Fibroblast of skin of left quadriceps (primary cell): Measurements from ENCODE around the gene ZBTB39.
"Not testable (repeated sequence)": the region's sequence is repeated elsewhere in the genome, so short reads cannot be mapped to it uniquely, and the experiment has no call there.

ENCODE experiments used
- DNase-seq, 2 experiments: peaks; one replicate each; pipeline ENCODE4 v3.0.0-alpha.2; 2013; ENCODE audit warnings: low read depth in 2 of 2

Gene ZBTB39

GRCh38 chr12:57005980-57006808, at the start of gene ZBTB39:
TSS of gene ZBTB39 (minus strand) at chr12:57006546. CDS start at chr12:57004917, 1,629 bp downstream.
- DNase-seq, result peak; percentile 22 to 32

- no peak for DNase-seq
These were observed 49.5 kb upstream of the ZBTB39 start for GRCh38 chr12:57055824-57056223.

- DNase-seq, result not testable (repeated sequence)
These were observed 47.6 kb upstream of the ZBTB39 start for GRCh38 chr12:57053901-57054300.

- DNase-seq, result not testable (repeated sequence)
These were observed 46.8 kb upstream of the ZBTB39 start for GRCh38 chr12:57053146-57053545.

- no peak for DNase-seq
These were observed 44.7 kb upstream of the ZBTB39 start for GRCh38 chr12:57051011-57051410.

- no peak for DNase-seq
These were observed 43.5 kb upstream of the ZBTB39 start, which contains the start of gene MYO1A for GRCh38 chr12:57049890-57050289. TSS of gene MYO1A (minus strand) at chr12:57050129. CDS start at chr12:57048323, 1,806 bp downstream.

- no peak for DNase-seq
These were observed 42.7 kb upstream of the ZBTB39 start for GRCh38 chr12:57049119-57049446.

- DNase-seq, result no peak
These were observed 42.2 kb upstream of the ZBTB39 start for GRCh38 chr12:57048423-57049118.

- no peak for DNase-seq
These were observed 41.6 kb upstream of the ZBTB39 start for GRCh38 chr12:57047981-57048380.

GRCh38 chr12:57046947-57047890, 40.9 kb upstream of the ZBTB39 start:
- no peak for DNase-seq

GRCh38 chr12:57046086-57046791, 39.9 kb upstream of the ZBTB39 start:
- no peak for DNase-seq

GRCh38 chr12:57044889-57045288, 38.5 kb upstream of the ZBTB39 start:
- no peak for DNase-seq

- no peak for DNase-seq
These were observed 38.1 kb upstream of the ZBTB39 start for GRCh38 chr12:57044468-57044867.

- no peak for DNase-seq
These were observed 36.3 kb upstream of the ZBTB39 start for GRCh38 chr12:57042695-57043094.

- DNase-seq, result no peak
These were observed 34.4 kb upstream of the ZBTB39 start for GRCh38 chr12:57040750-57041149.

- DNase-seq, result no peak
These were observed 33.9 kb upstream of the ZBTB39 start for GRCh38 chr12:57040211-57040610.

GRCh38 chr12:57039016-57039798, 32.9 kb upstream of the ZBTB39 start:
- DNase-seq, result no peak

GRCh38 chr12:57037264-57037663, 30.9 kb upstream of the ZBTB39 start:
- DNase-seq, result no peak

GRCh38 chr12:57033431-57033830, 27.1 kb upstream of the ZBTB39 start:
- no peak for DNase-seq

GRCh38 chr12:57031789-57032188, 25.4 kb upstream of the ZBTB39 start:
- no peak for DNase-seq
